RWPE2 (cell line): ENCODE measurements around the gene ACTR1A.

Experiments used
- ATAC-seq: fragments of 200-7000 bp; cut with Tn5 transposase; 3 replicates; pipeline ENCODE4 v1.9.1; 2021; ENCODE audit warnings: low read depth
- DNase-seq: peaks from one replicate; pipeline ENCODE4 v3.0.0-alpha.2; 2020; ENCODE audit warnings: low spot score
- H3K27ac ChIP-seq: fragments of 450-650 bp; 2 replicates; pipeline ENCODE4 v1.5.1; 2017; ENCODE audit warnings: mild to moderate bottlenecking; ENCODE audit not compliant: poor library complexity, severe bottlenecking
- H3K27me3 ChIP-seq: fragments of 250-450 bp; sonication (Bioruptor Pico); 2 replicates; pipeline ENCODE4 v1.5.1; 2021; ENCODE audit warnings: mild to moderate bottlenecking, moderate library complexity; ENCODE audit not compliant: insufficient read depth, poor library complexity, severe bottlenecking
- H3K36me3 ChIP-seq: fragments of 250-450 bp; sonication (Bioruptor Pico); 2 replicates; pipeline ENCODE4 v1.5.1; 2020; ENCODE audit warnings: low read depth, mild to moderate bottlenecking, moderate library complexity
- H3K4me1 ChIP-seq: fragments of 250-450 bp; sonication (Bioruptor Pico); 2 replicates; pipeline ENCODE4 v1.5.1; 2021; ENCODE audit warnings: mild to moderate bottlenecking, moderate library complexity; ENCODE audit not compliant: insufficient read depth, poor library complexity, severe bottlenecking
- H3K4me3 ChIP-seq: fragments of 250-450 bp; sonication (Bioruptor Pico); 2 replicates; pipeline ENCODE4 v1.5.1; 2021; ENCODE audit warnings: mild to moderate bottlenecking, moderate library complexity; ENCODE audit not compliant: severe bottlenecking
- H3K9me3 ChIP-seq: fragments of 250-450 bp; sonication (Bioruptor Pico); 2 replicates; pipeline ENCODE4 v1.5.1; 2021; ENCODE audit warnings: mild to moderate bottlenecking, moderate library complexity; ENCODE audit not compliant: severe bottlenecking
- TF ChIP-seq, protein P1 (sequence below): fragments of 450-650 bp; IDR thresholded peaks from one replicate; pipeline ENCODE4 v1.5.1; 2017; ENCODE audit warnings: mild to moderate bottlenecking, moderate library complexity; ENCODE audit not compliant: poor library complexity, severe bottlenecking

Gene ACTR1A

GRCh38 chr10:102475451-102476040, 27.0 kb downstream of the ACTR1A start:
- DNase-seq (no peak), ATAC-seq (no peak)
- no peaks in the 10 kb centered on the region for H3K9me3 ChIP-seq
- H3K4me3 ChIP-seq = no peak overlapping the region
- TF ChIP-seq, protein P1, sequence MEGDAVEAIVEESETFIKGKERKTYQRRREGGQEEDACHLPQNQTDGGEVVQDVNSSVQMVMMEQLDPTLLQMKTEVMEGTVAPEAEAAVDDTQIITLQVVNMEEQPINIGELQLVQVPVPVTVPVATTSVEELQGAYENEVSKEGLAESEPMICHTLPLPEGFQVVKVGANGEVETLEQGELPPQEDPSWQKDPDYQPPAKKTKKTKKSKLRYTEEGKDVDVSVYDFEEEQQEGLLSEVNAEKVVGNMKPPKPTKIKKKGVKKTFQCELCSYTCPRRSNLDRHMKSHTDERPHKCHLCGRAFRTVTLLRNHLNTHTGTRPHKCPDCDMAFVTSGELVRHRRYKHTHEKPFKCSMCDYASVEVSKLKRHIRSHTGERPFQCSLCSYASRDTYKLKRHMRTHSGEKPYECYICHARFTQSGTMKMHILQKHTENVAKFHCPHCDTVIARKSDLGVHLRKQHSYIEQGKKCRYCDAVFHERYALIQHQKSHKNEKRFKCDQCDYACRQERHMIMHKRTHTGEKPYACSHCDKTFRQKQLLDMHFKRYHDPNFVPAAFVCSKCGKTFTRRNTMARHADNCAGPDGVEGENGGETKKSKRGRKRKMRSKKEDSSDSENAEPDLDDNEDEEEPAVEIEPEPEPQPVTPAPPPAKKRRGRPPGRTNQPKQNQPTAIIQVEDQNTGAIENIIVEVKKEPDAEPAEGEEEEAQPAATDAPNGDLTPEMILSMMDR = no peak
- peaks cover under 1% of the 10 kb centered on the region for H3K36me3 ChIP-seq
- no peaks in the 10 kb centered on the region for H3K4me1 ChIP-seq
- no peak overlapping the region for H3K27ac ChIP-seq
- no peaks in the 10 kb centered on the region for H3K27me3 ChIP-seq

DNA sequence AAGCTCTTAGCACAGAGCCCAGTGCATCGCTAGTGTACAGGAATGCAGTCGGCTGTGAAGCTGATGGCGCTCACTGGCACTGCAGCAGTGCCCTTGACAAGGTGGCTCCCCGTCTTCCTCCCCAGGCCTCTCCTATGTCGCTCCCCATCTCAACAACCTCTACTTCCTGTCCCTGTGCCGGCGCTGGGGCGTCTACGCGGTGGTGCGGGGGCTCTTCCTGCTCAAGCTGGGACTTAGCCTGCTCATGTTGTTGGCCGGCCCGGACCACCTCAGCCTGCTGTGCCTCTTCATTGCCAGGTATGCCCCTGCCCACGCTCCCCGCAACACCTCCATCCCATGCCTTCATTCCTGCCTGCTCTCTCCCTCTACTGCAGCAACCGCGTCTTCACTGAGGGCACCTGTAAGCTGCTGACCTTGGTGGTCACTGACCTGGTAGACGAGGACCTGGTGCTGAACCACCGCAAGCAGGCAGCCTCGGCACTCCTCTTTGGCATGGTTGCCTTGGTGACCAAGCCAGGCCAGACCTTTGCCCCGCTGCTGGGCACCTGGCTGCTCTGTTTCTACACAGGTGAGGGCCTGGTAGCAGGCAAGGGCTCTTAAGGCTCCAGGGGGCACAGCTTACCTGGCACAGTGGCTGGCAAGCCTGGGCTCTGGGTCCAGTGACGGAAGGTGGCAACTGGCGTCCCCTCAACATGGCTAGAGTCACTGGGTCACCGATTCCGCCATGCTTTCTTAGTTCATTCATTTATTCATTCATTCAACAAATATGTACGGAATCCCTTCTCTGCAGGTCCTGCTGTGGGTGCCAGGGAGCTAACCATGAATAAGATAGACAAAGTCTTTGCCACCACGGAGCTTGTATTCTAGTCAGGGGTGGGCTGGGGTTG, 28.8 kb downstream of the ACTR1A start:
- no peaks in the 10 kb centered on the region for H3K27me3 ChIP-seq
- no peak overlapping the region for H3K27ac ChIP-seq
- no peak for ATAC-seq
- TF ChIP-seq, protein P1 = no peak
- H3K4me3 ChIP-seq = no peak overlapping the region
- H3K9me3 ChIP-seq = no peaks in the 10 kb centered on the region
- H3K4me1 ChIP-seq = no peaks in the 10 kb centered on the region
- H3K36me3 ChIP-seq = no peaks in the 10 kb centered on the region; the same call in 1 of the 2 replicates
- no peak for DNase-seq

DNA sequence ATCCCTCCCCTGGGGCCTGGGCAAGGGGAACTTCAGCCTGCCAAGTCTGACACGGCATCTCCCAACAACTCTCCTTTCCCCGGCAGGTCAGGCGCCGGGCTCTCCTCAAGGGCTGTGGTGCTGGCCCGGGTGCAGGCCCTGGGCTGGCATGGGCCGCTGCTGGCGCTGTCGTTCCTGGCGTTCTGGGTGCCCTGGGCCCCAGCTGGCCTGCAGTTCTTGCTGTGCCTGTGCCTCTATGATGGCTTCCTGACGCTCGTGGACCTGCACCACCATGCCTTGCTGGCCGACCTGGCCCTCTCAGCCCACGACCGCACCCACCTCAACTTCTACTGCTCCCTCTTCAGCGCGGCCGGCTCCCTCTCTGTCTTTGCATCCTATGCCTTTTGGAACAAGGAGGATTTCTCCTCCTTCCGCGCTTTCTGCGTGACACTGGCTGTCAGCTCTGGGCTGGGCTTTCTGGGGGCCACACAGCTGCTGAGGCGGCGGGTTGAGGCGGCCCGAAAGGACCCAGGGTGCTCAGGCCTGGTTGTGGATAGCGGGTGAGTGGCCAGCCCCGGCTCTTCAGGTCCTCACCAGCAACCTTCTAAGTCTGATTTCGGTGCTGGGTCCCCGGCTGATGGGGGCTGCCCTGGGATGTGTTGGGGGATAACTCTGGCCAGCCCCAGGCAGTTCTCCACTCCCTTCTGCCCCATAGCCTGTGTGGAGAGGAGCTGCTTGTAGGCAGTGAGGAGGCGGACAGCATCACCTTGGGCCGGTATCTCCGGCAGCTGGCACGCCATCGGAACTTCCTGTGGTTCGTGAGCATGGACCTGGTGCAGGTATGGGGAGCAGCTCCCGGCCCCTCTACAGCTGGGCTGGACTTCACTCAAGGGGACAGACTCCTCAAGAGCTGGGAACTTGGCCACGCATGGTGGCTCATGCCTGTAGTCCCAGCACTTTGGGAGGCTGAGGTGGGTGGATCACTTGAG, 31.6 kb downstream of the ACTR1A start:
- Histone ChIP-seq H3K36me3 (no peaks in the 10 kb centered on the region; the same call in 1 of the 2 replicates), H3K4me3 (no peak overlapping the region), H3K4me1 (no peaks in the 10 kb centered on the region), H3K9me3 (no peaks in the 10 kb centered on the region), H3K27ac (no peak overlapping the region), H3K27me3 (no peaks in the 10 kb centered on the region)
- DNase-seq = no peak
- TF ChIP-seq, protein P1 = no peak
- ATAC-seq = no peak

GRCh38 chr10:102468683-102469082, 33.8 kb downstream of the ACTR1A start:
- ATAC-seq = no peak
- Histone ChIP-seq H3K27me3 (no peaks in the 10 kb centered on the region), H3K4me3 (no peak overlapping the region), H3K9me3 (no peaks in the 10 kb centered on the region), H3K4me1 (no peaks in the 10 kb centered on the region), H3K36me3 (no peaks in the 10 kb centered on the region), H3K27ac (no peak overlapping the region)
- DNase-seq = no peak
- TF ChIP-seq, protein P1 = no peak
